Psoas muscle (tissue), 8 donors: ENCODE measurements around the gene SACS. TPM values are rescaled to one million over a fixed set of nuclear protein-coding genes. Genes with fewer than 3 reads are reported as not detected.

Source experiments
- ATAC-seq, 4 donors: fragments of 200-7000 bp; cut with Tn5 transposase; one replicate each; pipeline ENCODE4 v1.9.1; 2020; ENCODE audit warnings: moderate library complexity in 3 of 4, mild to moderate bottlenecking in 2 of 4
- DNase-seq, 2 donors: peaks; one replicate each; pipeline ENCODE4 v3.0.0-alpha.2; 2020
- H3K27ac ChIP-seq: fragments of 200-600 bp; one replicate; pipeline ENCODE4 v1.8.0; 2022
- H3K27me3 ChIP-seq, 3 donors: fragments of 200-600 bp in 1 of 3; one replicate each; pipeline versions ENCODE4 v1.6.1 to v1.8.0; 2013 to 2022; ENCODE audit warnings: low read length in 2 of 3, mild to moderate bottlenecking in 2 of 3, moderate library complexity in 1 of 3; ENCODE audit not compliant: insufficient read depth in 3 of 3
- H3K36me3 ChIP-seq, 2 donors: fragments of 200-600 bp in 1 of 2; one replicate each; pipeline versions ENCODE4 v1.6.1 to v1.8.0; 2013 to 2022; ENCODE audit warnings: low read depth in 1 of 2, mild to moderate bottlenecking in 1 of 2, moderate library complexity in 1 of 2; ENCODE audit not compliant: insufficient read depth in 1 of 2
- H3K4me1 ChIP-seq: fragments of 200-600 bp; one replicate; pipeline ENCODE4 v1.8.0; 2022
- H3K4me3 ChIP-seq: fragments of 200-600 bp; one replicate; pipeline ENCODE4 v1.8.0; 2022; ENCODE audit warnings: mild to moderate bottlenecking
- H3K9me3 ChIP-seq: fragments of 200-600 bp; one replicate; pipeline ENCODE4 v1.8.0; 2022
- CTCF ChIP-seq: fragments of 200-600 bp; IDR thresholded peaks from one replicate; pipeline ENCODE4 v1.8.0; 2022; ENCODE audit warnings: antibody characterized with exemption
- WGBS, 3 donors: extraction: QIAGEN DNeasy Blood & Tissue Kit; methylation state at CpG; one replicate each; pipeline versions ENCODE4 v1.1.6 to v1.1.7; 2013; 5-methylcytosine and 5-hydroxymethylcytosine counted together
- intact Hi-C, 2 donors: fragments of 100-400 bp; cut with DNase I; formaldehyde crosslinking; loops; one replicate each; pipeline versions ENCODE4 v1.11.0 to v1.14.2; 2022
- polyA plus RNA-seq, 3 donors: library from polyadenylated mRNA; stranded (reverse); fragments of 200-250 nt; gene quantifications; one replicate each; pipeline ENCODE4 v1.2.3, GENCODE V29; 2013
- total RNA-seq, 4 donors: library from RNA; stranded (reverse); fragmentation: NEBNext Ultra II Directional in 2 of 4; extraction: Animal tissue kit (Norgen Biotek cat#: 25700) in 2 of 4; gene quantifications; one replicate each; pipeline versions ENCODE4 v1.2.1 to v1.2.4, GENCODE V29; 2021 to 2023
- donor health status: healthy with polysubstance abuse.
- donor health status: DM: no; HTN: no; CAD: no; lungs with moderate emphysema.
- donor health status: Bipolar disorder and iron deficiency.
- donor health status: healthy.
- donor health status: DM: yes; HTN: yes; CAD: no.
- donor health status: DM: no; HTN: no; CAD: no.
- donor health status: DM: no; HTN: no; CAD: no.
- donor health status: DM: yes; HTN: yes; CAD: no.

The SACS gene
- total and polyA plus RNA-seq, 7 donors: 6.3 to 56.1 (median 17.3) TPM

- Histone ChIP-seq H3K27me3 (no peaks in the 10 kb centered on the region), H3K27ac (no peak overlapping the region), H3K9me3 (no peaks in the 10 kb centered on the region), H3K36me3 (peaks cover 0 to 46% of the 10 kb centered on the region in 2 donors), H3K4me1 (peaks cover 14% of the 10 kb centered on the region), H3K4me3 (no peak overlapping the region)
- no peak for TF ChIP-seq CTCF
- peak; percentile 16 to 68 (median 56) for ATAC-seq
- 65 to 74% (median 70%) methylated on average over 4 of the region's 4 CpGs for WGBS, 3 donors
- no peak for DNase-seq
- intact Hi-C loops: no loop called here
These were observed 85.0 kb downstream of the SACS start for GRCh38 chr13:23348262-23349127.

- ATAC-seq (peak in 2 of 4 donors; percentile 44 to 45), DNase-seq (no peak)
- Histone ChIP-seq H3K4me3 (no peak overlapping the region), H3K9me3 (no peaks in the 10 kb centered on the region), H3K36me3 (peaks cover 0 to 37% of the 10 kb centered on the region in 2 donors), H3K27me3 (no peaks in the 10 kb centered on the region), H3K27ac (no peak overlapping the region), H3K4me1 (peaks cover 14% of the 10 kb centered on the region)
- intact Hi-C loops: no loop called here
- 90 to 100% (median 100%) methylated on average over 1 of the region's 1 CpG for WGBS, 3 donors
- no peak for TF ChIP-seq CTCF
These were observed 85.9 kb downstream of the SACS start for GRCh38 chr13:23347601-23348000.

GRCh38 chr13:23344931-23345595 is 88.4 kb downstream of the SACS start:
- ATAC-seq (no peak), DNase-seq (no peak)
- Histone ChIP-seq H3K36me3 (peaks cover 2 to 36% of the 10 kb centered on the region in 2 donors), H3K4me1 (peaks cover 14% of the 10 kb centered on the region), H3K4me3 (no peak overlapping the region), H3K9me3 (no peaks in the 10 kb centered on the region), H3K27ac (no peak overlapping the region), H3K27me3 (no peaks in the 10 kb centered on the region)
- WGBS, 3 donors: 94% methylated on average over 4 of the region's 4 CpGs
- intact Hi-C loops: no loop called here
- no peak for TF ChIP-seq CTCF

GRCh38 chr13:23339225-23339624 is 94.3 kb downstream of the SACS start:
- intact Hi-C loops: no loop called here
- Histone ChIP-seq H3K4me1 (no peaks in the 10 kb centered on the region), H3K27me3 (no peaks in the 10 kb centered on the region), H3K4me3 (no peak overlapping the region), H3K9me3 (no peaks in the 10 kb centered on the region), H3K27ac (no peak overlapping the region), H3K36me3 (peaks cover 2 to 39% of the 10 kb centered on the region in 2 donors)
- DNase-seq (no peak), ATAC-seq (no peak)
- 97 to 98% (median 97%) methylated on average over 1 of the region's 1 CpG for WGBS, 3 donors
- no peak for TF ChIP-seq CTCF
